Fibroblast of lung (primary cell): Measurements from ENCODE around the gene SLC9A3. TPM values are rescaled to one million over a fixed set of nuclear protein-coding genes. Genes with fewer than 3 reads are reported as not detected.
"Not testable (repeated sequence)": the region's sequence is repeated elsewhere in the genome, so short reads cannot be mapped to it uniquely, and the experiment has no call there.

Experiments
- DNase-seq, 2 donors: peaks; one replicate each; pipeline versions ENCODE4 v3.0.0 to v3.0.0-alpha.2; 2010; ENCODE audit warnings: low read depth in 2 of 2
- H2AFZ ChIP-seq: 2 replicates; pipeline ENCODE4 v1.5.1; 2012; ENCODE audit warnings: low read length, control low read depth, inconsistent platforms
- H3K27ac ChIP-seq: 2 replicates; pipeline ENCODE4 v1.5.1; 2011; ENCODE audit warnings: low read length, control low read depth; ENCODE audit not compliant: insufficient read depth
- H3K27me3 ChIP-seq: 2 replicates; pipeline ENCODE4 v1.5.1; 2011; ENCODE audit warnings: mild to moderate bottlenecking, low read length; ENCODE audit not compliant: control insufficient read depth, insufficient read depth
- H3K36me3 ChIP-seq: 2 replicates; pipeline ENCODE4 v1.5.1; 2011; ENCODE audit warnings: low read length; ENCODE audit not compliant: control insufficient read depth, insufficient read depth
- H3K4me1 ChIP-seq: 2 replicates; pipeline ENCODE4 v1.5.1; 2011; ENCODE audit warnings: low read length; ENCODE audit not compliant: control insufficient read depth, insufficient read depth; ENCODE audit errors: extremely low read depth
- H3K4me2 ChIP-seq: 2 replicates; pipeline ENCODE4 v1.5.1; 2011; ENCODE audit warnings: low read length, control low read depth; ENCODE audit not compliant: insufficient read depth; ENCODE audit errors: extremely low read depth
- H3K4me3 ChIP-seq, 4 experiments: fragments of 200-600 bp in 1 of 4; sonication (generic) in 1 of 4; replicated peaks in 1 of 4; 2 replicates each; pipeline ENCODE4 v1.5.1; 2011 to 2016; ENCODE audit warnings: low read length in 4 of 4, low read depth in 3 of 4, mild to moderate bottlenecking in 3 of 4, control low read depth in 2 of 4, inconsistent platforms in 1 of 4, mixed read lengths in 1 of 4; ENCODE audit not compliant: insufficient read depth in 1 of 4; ENCODE audit errors: control extremely low read depth in 1 of 4
- H3K79me2 ChIP-seq: 2 replicates; pipeline ENCODE4 v1.5.1; 2012; ENCODE audit warnings: mild to moderate bottlenecking, low read length, inconsistent platforms; ENCODE audit not compliant: control insufficient read depth, insufficient read depth
- H3K9ac ChIP-seq: 2 replicates; pipeline ENCODE4 v1.5.1; 2011; ENCODE audit warnings: mild to moderate bottlenecking, low read length, control low read depth; ENCODE audit not compliant: insufficient read depth
- H3K9me3 ChIP-seq: 2 replicates; pipeline ENCODE4 v1.5.1; 2012; ENCODE audit warnings: low read depth, low read length; ENCODE audit not compliant: control insufficient read depth, insufficient read depth
- H4K20me1 ChIP-seq: 2 replicates; pipeline ENCODE4 v1.5.1; 2011; ENCODE audit warnings: low read length; ENCODE audit not compliant: control insufficient read depth, insufficient read depth; ENCODE audit errors: extremely low read depth
- EZH2 ChIP-seq: IDR thresholded peaks from 2 replicates; pipeline ENCODE4 v1.5.1; 2012; ENCODE audit warnings: low read length, control low read depth, mild to moderate bottlenecking; ENCODE audit errors: missing control alignments
- polyA plus RNA-seq, 2 donors: library from polyadenylated mRNA; depleted of rRNA in 1 of 2; stranded (reverse) in 1 of 2; unstranded in 1 of 2; fragments of >200 nt; gene quantifications; 2 replicates each; pipeline ENCODE4 v1.2.1, GENCODE V29; 2011 to 2012; ENCODE audit warnings: missing spikeins in 1 of 2
- total RNA-seq: library from RNA; depleted of rRNA; stranded (reverse); fragments of >200 nt; gene quantifications from 2 replicates; pipeline ENCODE4 v1.2.1, GENCODE V29; 2014
- TF ChIP-seq, protein P1 (sequence below), 2 donors: IDR thresholded peaks in 1 of 2; conservative IDR thresholded peaks in 1 of 2; 1 replicate in 1 of 2; 2 replicates in 1 of 2; pipeline ENCODE4 v1.5.1; 2011 to 2012; ENCODE audit warnings: low read length in 2 of 2, control low read depth in 1 of 2, inconsistent platforms in 1 of 2, low read depth in 1 of 2, mild to moderate bottlenecking in 1 of 2

Gene SLC9A3
- total and polyA plus RNA-seq, 2 donors (not counting 1 experiment from before 2014, with no cell fraction given): 0.50 to 0.84 TPM

DNA sequence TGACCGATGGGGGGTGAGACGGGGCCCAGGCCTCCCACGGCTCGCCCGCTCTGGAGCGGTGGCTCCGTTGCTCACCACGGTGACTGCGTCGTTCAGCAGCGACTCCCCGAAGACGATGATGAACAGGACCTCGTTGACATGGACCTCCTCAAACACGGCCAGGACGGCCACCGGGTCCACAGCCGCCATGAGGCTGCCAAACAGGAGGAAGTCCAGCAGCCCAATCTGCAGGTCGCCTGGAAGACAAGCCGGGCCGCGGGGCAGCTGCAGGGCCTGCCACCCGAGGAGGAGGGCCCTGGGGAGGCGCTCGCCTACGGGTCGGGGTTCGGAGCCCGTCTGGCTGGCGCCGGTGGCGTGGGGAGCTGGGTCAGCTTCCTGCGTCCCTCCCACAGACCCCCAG, 36.0 kb downstream of the SLC9A3 start:
- no peak overlapping the region for H3K27ac ChIP-seq
- no peaks in the 10 kb centered on the region for H4K20me1 ChIP-seq
- TF ChIP-seq EZH2: no peak
- TF ChIP-seq, protein P1, sequence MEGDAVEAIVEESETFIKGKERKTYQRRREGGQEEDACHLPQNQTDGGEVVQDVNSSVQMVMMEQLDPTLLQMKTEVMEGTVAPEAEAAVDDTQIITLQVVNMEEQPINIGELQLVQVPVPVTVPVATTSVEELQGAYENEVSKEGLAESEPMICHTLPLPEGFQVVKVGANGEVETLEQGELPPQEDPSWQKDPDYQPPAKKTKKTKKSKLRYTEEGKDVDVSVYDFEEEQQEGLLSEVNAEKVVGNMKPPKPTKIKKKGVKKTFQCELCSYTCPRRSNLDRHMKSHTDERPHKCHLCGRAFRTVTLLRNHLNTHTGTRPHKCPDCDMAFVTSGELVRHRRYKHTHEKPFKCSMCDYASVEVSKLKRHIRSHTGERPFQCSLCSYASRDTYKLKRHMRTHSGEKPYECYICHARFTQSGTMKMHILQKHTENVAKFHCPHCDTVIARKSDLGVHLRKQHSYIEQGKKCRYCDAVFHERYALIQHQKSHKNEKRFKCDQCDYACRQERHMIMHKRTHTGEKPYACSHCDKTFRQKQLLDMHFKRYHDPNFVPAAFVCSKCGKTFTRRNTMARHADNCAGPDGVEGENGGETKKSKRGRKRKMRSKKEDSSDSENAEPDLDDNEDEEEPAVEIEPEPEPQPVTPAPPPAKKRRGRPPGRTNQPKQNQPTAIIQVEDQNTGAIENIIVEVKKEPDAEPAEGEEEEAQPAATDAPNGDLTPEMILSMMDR (conservative IDR thresholded peaks at IDR 0.05 in 1 of 2, IDR thresholded peaks at IDR 0.05 in 1 of 2; ENCODE audit: low read depth in 1 of 2, low read length in 2 of 2): no peak
- H3K36me3 ChIP-seq: no peaks in the 10 kb centered on the region
- no peak for DNase-seq
- no peak overlapping the region for H2AFZ ChIP-seq
- no peak overlapping the region for H3K9ac ChIP-seq
- no peaks in the 10 kb centered on the region for H3K79me2 ChIP-seq
- H3K4me1 ChIP-seq: no peaks in the 10 kb centered on the region
- H3K9me3 ChIP-seq: no peaks in the 10 kb centered on the region
- H3K27me3 ChIP-seq: peaks cover 5% of the 10 kb centered on the region
- H3K4me2 ChIP-seq: no peak overlapping the region
- no peak overlapping the region for H3K4me3 ChIP-seq

DNA sequence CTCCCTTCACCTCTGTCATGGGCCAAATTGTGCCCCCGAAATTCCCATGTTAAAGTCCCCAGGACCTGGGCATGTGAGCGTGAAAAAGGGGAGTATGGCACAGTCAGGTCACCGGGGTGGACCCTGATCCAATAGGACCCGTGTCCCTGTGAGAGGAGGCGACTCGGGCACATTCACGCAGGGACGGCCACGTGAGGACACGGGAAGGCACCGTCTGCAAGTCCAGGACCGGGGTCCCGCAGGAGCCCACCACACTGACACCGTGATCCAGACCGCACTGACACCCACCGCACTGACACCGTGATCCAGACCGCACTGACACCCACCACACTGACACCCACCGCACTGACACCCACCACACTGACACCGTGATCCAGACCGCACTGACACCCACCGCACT, 37.7 kb downstream of the SLC9A3 start:
- not testable (repeated sequence) for DNase-seq, H2AFZ ChIP-seq, H3K79me2 ChIP-seq, H3K4me3 ChIP-seq, H3K9ac ChIP-seq, H3K27me3 ChIP-seq, H3K27ac ChIP-seq, H3K4me1 ChIP-seq, H3K36me3 ChIP-seq, H4K20me1 ChIP-seq, H3K9me3 ChIP-seq, H3K4me2 ChIP-seq

DNA sequence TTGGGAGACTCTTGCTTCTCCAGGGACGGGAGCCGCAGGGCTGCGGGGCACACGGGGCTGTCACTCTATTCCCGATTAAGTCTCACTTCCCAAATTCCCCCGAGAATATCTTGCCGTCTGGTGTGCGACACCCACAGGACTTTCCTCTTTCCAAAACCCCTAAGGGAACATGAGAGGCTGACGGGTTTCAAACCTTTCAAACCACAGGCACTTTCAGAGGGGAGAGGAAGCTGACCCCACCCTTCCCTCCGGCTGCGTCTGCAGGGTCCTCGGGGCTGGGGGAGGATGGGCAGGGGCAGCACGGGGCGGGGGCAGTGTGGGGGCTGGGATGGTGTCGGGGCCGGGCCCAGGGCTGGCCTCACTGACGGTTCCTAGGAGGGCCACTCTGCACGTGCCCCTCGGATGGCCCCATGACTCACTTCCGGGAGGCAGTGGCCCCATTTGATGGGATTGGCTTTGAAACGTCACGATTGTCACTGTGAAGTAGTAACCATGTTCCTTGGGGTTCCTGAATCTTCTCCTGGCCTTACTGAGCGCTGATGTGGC, 38.2 kb downstream of the SLC9A3 start:
- no peak for TF ChIP-seq EZH2
- TF ChIP-seq, protein P1 (conservative IDR thresholded peaks at IDR 0.05 in 1 of 2, IDR thresholded peaks at IDR 0.05 in 1 of 2; ENCODE audit: low read depth in 1 of 2, low read length in 2 of 2): no peak
- H3K4me1 ChIP-seq: no peaks in the 10 kb centered on the region
- H3K9ac ChIP-seq: no peak overlapping the region
- no peaks in the 10 kb centered on the region for H3K9me3 ChIP-seq
- no peaks in the 10 kb centered on the region for H3K79me2 ChIP-seq
- H3K27me3 ChIP-seq: no peaks in the 10 kb centered on the region
- no peak overlapping the region for H2AFZ ChIP-seq
- H4K20me1 ChIP-seq: no peaks in the 10 kb centered on the region
- H3K4me2 ChIP-seq: no peak overlapping the region
- no peak overlapping the region for H3K27ac ChIP-seq
- no peak for DNase-seq
- H3K36me3 ChIP-seq: no peaks in the 10 kb centered on the region
- no peak overlapping the region for H3K4me3 ChIP-seq
